HepG2 (cell line): Measurements from ENCODE around the gene RAB11FIP5. TPM values are rescaled to one million over a fixed set of nuclear protein-coding genes. Genes with fewer than 3 reads are reported as not detected.
A peak's percentile ranks its signal among the peaks of the same experiment; 100 is the strongest.

Experiments used
- ATF2 ChIP-seq: sonication (generic); formaldehyde crosslinking; IDR thresholded peaks from 2 replicates; pipeline ENCODE4 v1.4.0; 2020; ENCODE audit warnings: missing genetic modification reagents
- BORCS8-MEF2B ChIP-seq: sonication (generic); formaldehyde crosslinking; IDR thresholded peaks from 2 replicates; pipeline ENCODE4 v1.8.0; 2022; ENCODE audit warnings: mild to moderate bottlenecking, missing genetic modification reagents
- GABPB1 ChIP-seq: IDR thresholded peaks from 2 replicates; pipeline ENCODE4 v1.6.1; 2016; ENCODE audit warnings: mild to moderate bottlenecking, missing genetic modification reagents, moderate library complexity, missing compliant biosample characterization
- GTF2F1 ChIP-seq: fragments of 150-350 bp; IDR thresholded peaks from 2 replicates; pipeline ENCODE4 v1.6.1; 2014; ENCODE audit warnings: low read length
- MYPOP ChIP-seq: sonication (generic); formaldehyde crosslinking; IDR thresholded peaks from 2 replicates; pipeline ENCODE4 v1.8.1; 2023; ENCODE audit warnings: mild to moderate bottlenecking, moderate library complexity, missing genetic modification reagents
- PITX1 ChIP-seq: sonication (generic); formaldehyde crosslinking; IDR thresholded peaks from 2 replicates; pipeline ENCODE4 v1.5.1; 2020; ENCODE audit warnings: mild to moderate bottlenecking, missing genetic modification reagents
- REXO4 ChIP-seq: sonication (generic); formaldehyde crosslinking; IDR thresholded peaks from 2 replicates; pipeline ENCODE4 v1.8.0; 2022; ENCODE audit warnings: missing genetic modification reagents, mild to moderate bottlenecking, borderline replicate concordance
- TAF15 ChIP-seq: fragments of 200-400 bp; formaldehyde crosslinking; IDR thresholded peaks from one replicate; pipeline ENCODE4 v1.6.1; 2018; ENCODE audit warnings: mild to moderate bottlenecking, low read depth, low read length; ENCODE audit not compliant: poor library complexity, severe bottlenecking
- XRCC5 ChIP-seq: fragments of 200-400 bp; formaldehyde crosslinking; optimal IDR thresholded peaks from 2 replicates; pipeline ENCODE3; 2017; ENCODE audit warnings: mild to moderate bottlenecking, low read length
- ZBTB33 ChIP-seq: sonication (generic); formaldehyde crosslinking; IDR thresholded peaks from 2 replicates; pipeline ENCODE4 v1.4.0; 2020; ENCODE audit warnings: missing genetic modification reagents
- ZEB1 ChIP-seq: IDR thresholded peaks from 2 replicates; pipeline ENCODE4 v1.6.1; 2012; ENCODE audit warnings: mild to moderate bottlenecking, low read depth, inconsistent platforms; ENCODE audit not compliant: insufficient replicate concordance
- ZNF446 ChIP-seq: sonication (generic); formaldehyde crosslinking; IDR thresholded peaks from 2 replicates; pipeline ENCODE4 v1.5.0; 2020; ENCODE audit warnings: mild to moderate bottlenecking, missing genetic modification reagents
- polyA plus RNA-seq, 8 experiments: library from polyadenylated mRNA; depleted of rRNA in 3 of 8; stranded (reverse) in 7 of 8; unstranded in 1 of 8; fragments of >200 nt; fragmentation: Illumina TruSeq in 4 of 8; extraction: Trizol in 4 of 8; gene quantifications; 2 replicates each; pipeline versions ENCODE4 v1.2.1 to v1.2.3, GENCODE V29; 2011 to 2016; ENCODE audit warnings: low read depth in 4 of 8, missing spikeins in 1 of 8, mixed read lengths in 1 of 8; ENCODE audit not compliant: insufficient read depth in 1 of 8
- total RNA-seq, 5 experiments: library from RNA; depleted of rRNA; stranded (reverse); fragments of >200 nt; fragmentation: Illumina TruSeq; extraction: Trizol; gene quantifications; 2 replicates each; pipeline ENCODE4 v1.2.3, GENCODE V29; 2016; ENCODE audit warnings: low read depth in 1 of 5
- TF ChIP-seq, protein P1 (sequence below): sonication (generic); formaldehyde crosslinking; IDR thresholded peaks from 2 replicates; pipeline ENCODE4 v1.9.0; 2022; ENCODE audit warnings: missing genetic modification reagents, mild to moderate bottlenecking, borderline replicate concordance
- TF ChIP-seq, protein P2 (sequence below): sonication (generic); formaldehyde crosslinking; IDR thresholded peaks from 2 replicates; pipeline ENCODE4 v1.4.0; 2020; ENCODE audit warnings: missing genetic modification reagents
- TF ChIP-seq, protein P3 (sequence below): sonication (generic); formaldehyde crosslinking; IDR thresholded peaks from 2 replicates; pipeline ENCODE4 v1.4.0; 2020; ENCODE audit warnings: missing genetic modification reagents

RAB11FIP5 gene
- total and polyA plus RNA-seq, 2 of the 13 experiments (the other 11 are each of a cell fraction or from before 2014, with no cell fraction given) = 9.4 to 22.9 TPM

- TF ChIP-seq, protein P1, sequence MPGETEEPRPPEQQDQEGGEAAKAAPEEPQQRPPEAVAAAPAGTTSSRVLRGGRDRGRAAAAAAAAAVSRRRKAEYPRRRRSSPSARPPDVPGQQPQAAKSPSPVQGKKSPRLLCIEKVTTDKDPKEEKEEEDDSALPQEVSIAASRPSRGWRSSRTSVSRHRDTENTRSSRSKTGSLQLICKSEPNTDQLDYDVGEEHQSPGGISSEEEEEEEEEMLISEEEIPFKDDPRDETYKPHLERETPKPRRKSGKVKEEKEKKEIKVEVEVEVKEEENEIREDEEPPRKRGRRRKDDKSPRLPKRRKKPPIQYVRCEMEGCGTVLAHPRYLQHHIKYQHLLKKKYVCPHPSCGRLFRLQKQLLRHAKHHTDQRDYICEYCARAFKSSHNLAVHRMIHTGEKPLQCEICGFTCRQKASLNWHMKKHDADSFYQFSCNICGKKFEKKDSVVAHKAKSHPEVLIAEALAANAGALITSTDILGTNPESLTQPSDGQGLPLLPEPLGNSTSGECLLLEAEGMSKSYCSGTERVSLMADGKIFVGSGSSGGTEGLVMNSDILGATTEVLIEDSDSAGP (CRISPR knock-in tag) = 0 out of 2 replicates have a peak, but pooled peaks have one; percentile 14
- TF ChIP-seq ZNF446 (CRISPR knock-in tag) (no peak), REXO4 (CRISPR knock-in tag) (no peak), TAF15 (no peak), ZEB1 (peak; percentile 24), PITX1 (0 out of 2 replicates have a peak, but pooled peaks have one; percentile 23), ZBTB33 (CRISPR knock-in tag) (no peak), MYPOP (no peak), GTF2F1 (no peak), ATF2 (no peak), BORCS8-MEF2B (CRISPR knock-in tag) (peak; percentile 59; the same call in 1 of the 2 replicates), GABPB1 (CRISPR knock-in tag) (0 out of 2 replicates have a peak, but pooled peaks have one; percentile 1), XRCC5 (peak; percentile 25)
- TF ChIP-seq, protein P2, sequence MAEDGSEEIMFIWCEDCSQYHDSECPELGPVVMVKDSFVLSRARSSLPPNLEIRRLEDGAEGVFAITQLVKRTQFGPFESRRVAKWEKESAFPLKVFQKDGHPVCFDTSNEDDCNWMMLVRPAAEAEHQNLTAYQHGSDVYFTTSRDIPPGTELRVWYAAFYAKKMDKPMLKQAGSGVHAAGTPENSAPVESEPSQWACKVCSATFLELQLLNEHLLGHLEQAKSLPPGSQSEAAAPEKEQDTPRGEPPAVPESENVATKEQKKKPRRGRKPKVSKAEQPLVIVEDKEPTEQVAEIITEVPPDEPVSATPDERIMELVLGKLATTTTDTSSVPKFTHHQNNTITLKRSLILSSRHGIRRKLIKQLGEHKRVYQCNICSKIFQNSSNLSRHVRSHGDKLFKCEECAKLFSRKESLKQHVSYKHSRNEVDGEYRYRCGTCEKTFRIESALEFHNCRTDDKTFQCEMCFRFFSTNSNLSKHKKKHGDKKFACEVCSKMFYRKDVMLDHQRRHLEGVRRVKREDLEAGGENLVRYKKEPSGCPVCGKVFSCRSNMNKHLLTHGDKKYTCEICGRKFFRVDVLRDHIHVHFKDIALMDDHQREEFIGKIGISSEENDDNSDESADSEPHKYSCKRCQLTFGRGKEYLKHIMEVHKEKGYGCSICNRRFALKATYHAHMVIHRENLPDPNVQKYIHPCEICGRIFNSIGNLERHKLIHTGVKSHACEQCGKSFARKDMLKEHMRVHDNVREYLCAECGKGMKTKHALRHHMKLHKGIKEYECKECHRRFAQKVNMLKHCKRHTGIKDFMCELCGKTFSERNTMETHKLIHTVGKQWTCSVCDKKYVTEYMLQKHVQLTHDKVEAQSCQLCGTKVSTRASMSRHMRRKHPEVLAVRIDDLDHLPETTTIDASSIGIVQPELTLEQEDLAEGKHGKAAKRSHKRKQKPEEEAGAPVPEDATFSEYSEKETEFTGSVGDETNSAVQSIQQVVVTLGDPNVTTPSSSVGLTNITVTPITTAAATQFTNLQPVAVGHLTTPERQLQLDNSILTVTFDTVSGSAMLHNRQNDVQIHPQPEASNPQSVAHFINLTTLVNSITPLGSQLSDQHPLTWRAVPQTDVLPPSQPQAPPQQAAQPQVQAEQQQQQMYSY (CRISPR knock-in tag) = no peak
- TF ChIP-seq, protein P3, sequence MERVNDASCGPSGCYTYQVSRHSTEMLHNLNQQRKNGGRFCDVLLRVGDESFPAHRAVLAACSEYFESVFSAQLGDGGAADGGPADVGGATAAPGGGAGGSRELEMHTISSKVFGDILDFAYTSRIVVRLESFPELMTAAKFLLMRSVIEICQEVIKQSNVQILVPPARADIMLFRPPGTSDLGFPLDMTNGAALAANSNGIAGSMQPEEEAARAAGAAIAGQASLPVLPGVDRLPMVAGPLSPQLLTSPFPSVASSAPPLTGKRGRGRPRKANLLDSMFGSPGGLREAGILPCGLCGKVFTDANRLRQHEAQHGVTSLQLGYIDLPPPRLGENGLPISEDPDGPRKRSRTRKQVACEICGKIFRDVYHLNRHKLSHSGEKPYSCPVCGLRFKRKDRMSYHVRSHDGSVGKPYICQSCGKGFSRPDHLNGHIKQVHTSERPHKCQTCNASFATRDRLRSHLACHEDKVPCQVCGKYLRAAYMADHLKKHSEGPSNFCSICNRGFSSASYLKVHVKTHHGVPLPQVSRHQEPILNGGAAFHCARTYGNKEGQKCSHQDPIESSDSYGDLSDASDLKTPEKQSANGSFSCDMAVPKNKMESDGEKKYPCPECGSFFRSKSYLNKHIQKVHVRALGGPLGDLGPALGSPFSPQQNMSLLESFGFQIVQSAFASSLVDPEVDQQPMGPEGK = peak; percentile 45
Observed at GRCh38 chr2:73035899-73036711, 76.6 kb downstream of the RAB11FIP5 start (continued).
